Stimulated activated CD8-positive, alpha-beta memory T cell treated with anti-CD3 and anti-CD28 coated beads, Interleukin-4, amount 100 ng/mL, for 1 hour (primary cell): ENCODE results near the gene CDKN2D.

ENCODE experiments used
- DNase-seq, 2 donors: peaks; one replicate each; pipeline ENCODE4 v3.0.0-alpha.2; 2020; ENCODE audit warnings: low read depth in 2 of 2, low spot score in 1 of 2

The CDKN2D gene

DNA sequence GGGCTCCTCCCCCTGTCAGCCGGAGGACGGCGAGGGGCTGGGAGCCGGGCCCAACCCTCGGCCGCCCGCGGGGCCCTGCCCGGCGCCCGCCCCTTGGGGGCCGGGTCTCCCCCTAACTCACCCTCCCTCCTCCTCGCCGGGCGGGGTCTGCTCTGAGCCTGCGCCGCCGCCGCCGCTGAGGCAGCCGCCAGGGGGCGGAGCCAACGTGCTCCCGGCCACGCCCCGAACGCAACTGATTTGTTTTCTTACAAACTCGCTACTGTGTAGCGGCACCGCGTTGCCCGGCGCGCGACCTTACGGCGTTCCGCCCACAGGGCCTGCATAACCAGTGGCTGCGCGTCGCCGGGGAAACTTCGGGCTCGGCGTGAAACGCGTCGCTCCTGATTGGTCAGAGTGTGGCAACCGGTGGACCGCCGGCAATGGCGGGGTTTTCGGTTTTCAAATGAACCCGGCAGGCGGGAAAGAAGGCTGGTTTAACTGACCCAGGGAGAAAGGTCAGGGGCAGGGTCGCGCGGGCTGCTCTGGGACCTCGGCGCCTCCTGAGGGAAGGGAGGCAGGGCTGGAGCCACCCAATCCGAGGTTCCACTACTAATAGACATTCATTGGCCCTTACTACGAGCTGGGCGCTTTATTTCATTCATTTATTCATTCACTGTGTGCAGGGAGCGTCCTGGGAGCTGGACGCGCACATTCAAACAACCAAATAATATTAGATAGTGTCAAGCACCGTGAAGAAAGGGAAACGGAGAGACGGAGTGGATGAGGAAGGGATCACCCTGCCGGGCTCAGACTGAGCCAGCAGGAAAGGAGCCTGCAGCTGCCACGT is at the start of gene CDKN2D:
Gene CDKN2D (minus strand): TSS at position 154 of the 826 bp plus-strand sequence. CDS start 326 bp downstream, outside the sequence.
- peak; percentile 99 to 100 for DNase-seq

DNA sequence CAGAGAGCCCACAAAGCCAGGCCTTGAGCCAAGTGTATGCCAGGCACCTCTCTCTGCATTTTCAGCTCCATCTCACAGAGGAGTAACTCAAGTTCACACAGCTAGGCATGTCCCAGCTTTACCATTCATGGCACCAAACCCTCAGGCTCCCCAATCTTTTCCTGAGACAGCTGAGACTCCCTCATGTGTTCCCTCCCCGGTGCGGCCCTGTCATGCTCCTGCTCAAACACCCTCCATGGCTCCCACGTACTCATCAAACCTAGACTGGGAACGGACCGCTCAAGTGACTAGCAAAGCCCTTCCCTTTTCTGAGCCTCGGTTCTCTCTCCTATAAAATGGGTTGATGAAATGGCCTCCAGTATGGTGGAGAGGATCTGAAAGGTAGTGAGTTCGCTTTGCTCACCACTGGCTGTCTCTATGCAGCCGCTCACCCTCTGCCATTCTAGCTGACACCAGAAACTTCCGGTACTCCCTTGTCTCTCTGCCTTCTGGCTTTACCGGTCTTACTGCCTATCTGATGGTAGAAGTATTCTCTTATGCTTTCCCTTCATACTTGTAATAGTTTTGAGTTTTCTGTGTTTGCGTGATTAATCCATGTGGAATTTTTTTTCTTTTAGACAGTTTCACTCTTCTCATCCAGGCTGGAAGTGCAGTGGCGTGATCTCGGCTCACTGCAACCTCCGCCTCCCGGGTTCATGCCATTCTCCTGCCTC is 48.8 kb upstream of the CDKN2D start:
- no peak for DNase-seq

DNA sequence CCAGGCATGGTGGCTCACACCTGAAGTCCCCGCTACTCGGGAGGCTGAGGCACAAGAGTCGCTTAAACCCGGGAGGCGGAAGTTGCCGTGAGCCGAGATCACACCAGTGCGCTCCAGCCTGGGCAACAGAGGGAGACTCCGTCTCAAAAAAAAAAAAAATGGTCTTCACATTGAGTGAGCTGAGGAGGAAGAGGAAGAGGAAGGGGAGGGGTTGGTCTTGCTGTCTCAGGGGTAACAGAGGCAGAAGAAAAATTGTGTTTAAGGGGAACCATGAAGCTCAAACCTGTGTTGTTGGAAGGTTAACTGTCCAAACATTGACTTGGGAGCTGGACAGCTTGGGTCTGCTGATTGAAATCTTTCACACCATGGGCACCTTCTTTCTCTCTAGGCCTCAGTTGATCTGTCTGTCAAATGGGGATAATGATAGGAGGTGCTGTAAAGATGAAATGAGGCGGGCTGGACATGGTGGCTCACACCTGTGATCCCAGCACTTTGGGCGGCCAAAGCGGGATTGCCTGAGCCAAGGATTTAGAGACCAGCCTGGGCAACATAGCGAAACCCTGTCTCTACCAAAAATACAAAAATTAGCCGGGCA is 46.7 kb upstream of the CDKN2D start:
- DNase-seq, result no peak

GRCh38 chr19:10612499-10613119 is 43.8 kb upstream of the CDKN2D start:
- DNase-seq, result no peak

DNA sequence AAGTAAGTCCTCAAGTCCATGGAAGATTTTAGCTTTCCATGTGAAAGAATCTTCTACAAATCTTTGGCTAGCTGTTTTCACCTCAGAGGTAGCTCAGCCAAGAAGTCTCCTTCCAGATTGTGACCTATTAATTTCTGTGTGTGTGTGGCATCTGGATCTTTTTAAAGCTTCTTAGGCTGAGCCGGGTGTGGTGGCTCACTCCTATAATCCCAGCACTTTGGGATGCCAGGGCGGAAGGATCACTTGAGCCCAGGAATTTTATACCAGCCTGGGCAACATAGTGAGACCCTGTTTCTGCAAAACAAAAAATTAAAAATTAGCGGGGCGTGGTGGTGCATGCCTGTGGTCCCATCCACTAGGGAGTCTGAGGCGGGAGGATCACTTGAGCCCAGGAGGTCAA is 43.1 kb upstream of the CDKN2D start:
- no peak for DNase-seq

GRCh38 chr19:10604460-10604980 is 35.7 kb upstream of the CDKN2D start:
- no peak for DNase-seq

- DNase-seq, result no peak
Measured at GRCh38 chr19:10603873-10604459, 35.2 kb upstream of the CDKN2D start.

DNA sequence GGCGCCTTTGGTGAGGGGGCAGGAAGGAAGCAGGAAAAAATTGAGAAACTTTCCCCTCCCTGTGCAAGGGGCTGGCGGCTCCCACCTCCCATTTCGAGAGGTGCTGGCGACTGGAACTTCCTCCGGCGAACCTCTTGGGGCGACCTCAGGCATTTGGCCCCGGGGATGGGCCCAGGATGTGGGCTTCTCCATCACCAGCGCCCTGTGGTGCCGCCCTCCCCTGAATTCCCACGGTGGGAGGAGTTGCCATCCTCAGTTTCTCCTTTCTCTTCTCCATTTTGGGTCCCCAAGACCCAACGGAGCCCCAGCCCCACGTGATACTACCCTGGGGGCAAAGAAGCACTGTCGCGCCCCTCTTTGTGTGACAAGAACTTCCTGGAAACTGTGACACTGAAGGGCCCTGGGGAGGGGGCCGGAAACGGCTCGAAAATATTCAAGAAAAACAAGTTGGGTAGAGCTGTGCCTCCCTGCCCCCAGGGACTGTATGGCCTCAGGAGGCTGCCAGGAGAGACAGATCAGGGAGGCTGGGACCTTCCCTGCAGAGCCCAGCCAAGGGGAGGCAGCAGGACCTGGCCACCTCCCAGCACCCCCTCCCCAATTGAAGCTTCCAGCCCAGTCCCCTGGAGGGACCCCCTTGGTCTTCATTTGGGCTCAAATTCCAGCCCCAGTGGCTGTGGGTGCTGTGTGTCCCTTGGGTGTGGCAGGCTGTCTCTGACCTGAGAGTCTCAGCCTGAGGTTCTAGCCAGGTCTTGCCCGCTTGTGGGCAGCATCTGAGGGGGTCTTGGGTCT is 34.5 kb upstream of the CDKN2D start:
- DNase-seq, result peak; percentile 61 to 71

GRCh38 chr19:10602330-10603083 is 33.7 kb upstream of the CDKN2D start:
- peak; percentile 82 to 83 for DNase-seq

GRCh38 chr19:10601999-10602329 is 33.2 kb upstream of the CDKN2D start:
- no peak for DNase-seq

- no peak for DNase-seq
Measured at GRCh38 chr19:10600149-10600548, 31.4 kb upstream of the CDKN2D start.

DNA sequence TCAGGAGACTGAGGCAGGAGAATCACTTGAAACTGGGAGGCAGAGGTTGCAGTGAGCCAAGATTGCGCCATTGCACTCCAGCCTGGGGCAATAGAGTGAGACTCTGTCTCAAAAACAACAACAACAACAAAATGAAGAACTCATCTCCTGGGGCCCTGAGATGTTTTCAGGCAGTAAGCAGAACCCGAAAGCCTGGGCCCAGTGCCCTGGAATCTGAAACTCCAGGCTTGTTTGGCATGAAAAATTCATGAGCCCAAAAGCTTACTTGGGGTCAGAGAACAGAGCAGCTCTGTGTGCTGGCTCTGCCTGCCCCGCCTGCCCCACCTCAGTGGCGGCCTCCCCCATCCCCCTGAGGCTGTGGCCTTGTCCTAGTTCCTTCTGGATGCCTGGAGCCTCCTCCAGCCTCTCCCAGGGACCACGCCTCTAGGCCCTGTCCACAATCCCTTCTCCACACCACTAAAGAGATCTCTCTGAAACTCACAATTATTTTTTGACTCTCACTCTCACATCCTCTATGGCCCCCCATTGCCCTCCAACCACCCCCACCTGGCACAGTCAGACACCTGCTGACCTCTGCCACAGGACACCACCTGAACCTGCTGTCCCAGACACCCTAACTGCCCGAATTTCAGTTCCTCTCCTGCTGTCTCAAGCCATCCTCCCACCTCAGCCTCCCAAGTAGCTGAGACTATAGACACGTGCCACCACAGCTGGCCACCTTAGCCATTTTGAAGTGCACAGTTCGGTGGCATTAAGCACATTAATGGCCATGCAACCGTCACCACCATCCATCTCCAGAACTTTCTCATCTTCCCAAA is 25.2 kb upstream of the CDKN2D start:
- no peak for DNase-seq

GRCh38 chr19:10593148-10593547 is 24.4 kb upstream of the CDKN2D start:
- no peak for DNase-seq

GRCh38 chr19:10587839-10588150 is 19.0 kb upstream of the CDKN2D start:
- no peak for DNase-seq

- DNase-seq, result no peak
Measured at GRCh38 chr19:10587022-10587838, 18.5 kb upstream of the CDKN2D start, which contains the start of gene AP1M2. Gene AP1M2 (minus strand): TSS chr19:10587312. CDS start chr19:10587231, 81 bp downstream.

GRCh38 chr19:10586396-10586795 is 17.6 kb upstream of the CDKN2D start:
- DNase-seq, result no peak

DNA sequence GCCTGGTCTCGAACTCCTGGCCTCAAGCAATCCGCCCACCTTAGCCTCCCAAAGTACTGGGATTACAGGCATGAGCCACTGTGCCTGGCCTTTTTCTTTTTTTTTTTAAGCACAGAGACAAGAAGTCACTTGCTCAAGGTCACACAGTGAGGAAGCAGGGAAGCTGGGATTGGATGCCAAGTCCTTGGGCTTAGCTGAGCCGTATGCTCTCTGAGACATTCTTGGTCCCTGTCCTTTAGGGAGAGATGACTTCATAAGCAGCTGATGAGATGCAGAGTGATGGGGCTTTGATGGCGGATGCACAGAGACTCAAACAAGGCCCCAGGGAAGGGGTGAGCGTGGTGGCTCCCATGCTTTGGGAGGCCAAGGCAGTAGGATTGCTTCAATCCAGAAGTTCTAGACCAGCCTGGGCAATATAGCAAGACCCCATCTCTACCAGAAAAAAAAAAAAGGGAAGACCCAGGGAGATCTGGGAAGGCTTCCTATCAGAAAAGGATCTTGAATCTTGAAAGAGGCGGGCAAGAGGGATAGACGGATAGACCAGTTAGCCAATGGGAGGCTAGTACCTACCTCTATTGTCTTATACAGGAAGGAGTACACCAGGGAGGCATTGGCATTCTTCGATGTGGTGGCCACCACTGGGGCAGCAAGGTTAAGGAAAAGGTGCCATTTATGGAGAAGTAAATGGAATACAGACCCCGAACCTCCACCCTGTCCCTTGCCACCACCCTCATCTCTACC is 14.4 kb upstream of the CDKN2D start:
- no peak for DNase-seq
